H9 (cell line): ENCODE results near the gene MRPL2. TPM values are rescaled to one million over a fixed set of nuclear protein-coding genes. Genes with fewer than 3 reads are reported as not detected.

Source experiments
- DNase-seq: peaks from one replicate; pipeline ENCODE4 v3.0.0-alpha.2; 2017
- H2AFZ ChIP-seq: one replicate; pipeline ENCODE4 v1.6.1; 2013; ENCODE audit warnings: mild to moderate bottlenecking, low read length, control low read depth, moderate library complexity
- H2AK5ac ChIP-seq: 2 replicates; pipeline ENCODE4 v1.6.1; 2013; ENCODE audit warnings: low read length, control low read depth, mixed read lengths; ENCODE audit not compliant: insufficient read length
- H2BK120ac ChIP-seq: one replicate; pipeline ENCODE4 v1.6.1; 2013; ENCODE audit warnings: low read depth, mild to moderate bottlenecking, low read length, control low read depth, inconsistent platforms; ENCODE audit not compliant: poor library complexity, severe bottlenecking
- H2BK12ac ChIP-seq: 2 replicates; pipeline ENCODE4 v1.6.1; 2013; ENCODE audit warnings: low read length, control low read depth, mixed read lengths, low read depth; ENCODE audit not compliant: insufficient read length
- H2BK15ac ChIP-seq: 2 replicates; pipeline ENCODE4 v1.6.1; 2013; ENCODE audit warnings: low read depth, low read length, control low read depth
- H2BK20ac ChIP-seq: one replicate; pipeline ENCODE4 v1.6.1; 2013; ENCODE audit warnings: low read depth, mild to moderate bottlenecking, low read length, control low read depth, inconsistent platforms; ENCODE audit not compliant: poor library complexity, severe bottlenecking
- H2BK5ac ChIP-seq: 2 replicates; pipeline ENCODE4 v1.6.1; 2013; ENCODE audit warnings: low read length, control low read depth, mixed read lengths; ENCODE audit not compliant: insufficient read length
- H3K14ac ChIP-seq: 2 replicates; pipeline ENCODE4 v1.6.1; 2013; ENCODE audit warnings: low read length, control low read depth; ENCODE audit not compliant: insufficient read depth
- H3K18ac ChIP-seq: 2 replicates; pipeline ENCODE4 v1.6.1; 2013; ENCODE audit warnings: low read depth, mild to moderate bottlenecking, mixed read lengths, low read length, control low read depth; ENCODE audit not compliant: insufficient read length
- H3K23ac ChIP-seq: 2 replicates; pipeline ENCODE4 v1.6.1; 2013; ENCODE audit warnings: low read length, control low read depth, mixed read lengths, low read depth; ENCODE audit not compliant: insufficient read length
- H3K23me2 ChIP-seq: 2 replicates; pipeline ENCODE4 v1.6.1; 2013; ENCODE audit warnings: low read depth, mild to moderate bottlenecking, mixed read lengths, low read length, control low read depth; ENCODE audit not compliant: insufficient read length, poor library complexity, severe bottlenecking
- H3K27ac ChIP-seq: 2 replicates; pipeline ENCODE4 v1.5.1; 2013; ENCODE audit warnings: low read length, control low read depth, mixed read lengths, low read depth; ENCODE audit not compliant: insufficient read length
- H3K27me3 ChIP-seq: 2 replicates; pipeline ENCODE4 v1.6.1; 2013; ENCODE audit warnings: low read length, control low read depth, inconsistent platforms; ENCODE audit not compliant: insufficient read depth
- H3K4ac ChIP-seq: 2 replicates; pipeline ENCODE4 v1.6.1; 2013; ENCODE audit warnings: low read depth, mild to moderate bottlenecking, control low read depth, inconsistent platforms, low read length, moderate library complexity
- H3K4me1 ChIP-seq: 2 replicates; pipeline ENCODE4 v1.6.1; 2013; ENCODE audit warnings: low read length, control low read depth, inconsistent platforms; ENCODE audit not compliant: insufficient read depth
- H3K4me2 ChIP-seq: 2 replicates; pipeline ENCODE4 v1.6.1; 2013; ENCODE audit warnings: low read length, control low read depth, mixed read lengths; ENCODE audit not compliant: insufficient read length, insufficient read depth
- H3K56ac ChIP-seq: 2 replicates; pipeline ENCODE4 v1.6.1; 2013; ENCODE audit warnings: low read depth, mild to moderate bottlenecking, mixed read lengths, low read length, control low read depth; ENCODE audit not compliant: insufficient read length
- H3K79me1 ChIP-seq: 2 replicates; pipeline ENCODE4 v1.6.1; 2013; ENCODE audit warnings: low read depth, mild to moderate bottlenecking, moderate library complexity, low read length, control low read depth, inconsistent platforms; ENCODE audit not compliant: insufficient read depth, poor library complexity, severe bottlenecking
- H3K79me2 ChIP-seq: 2 replicates; pipeline ENCODE4 v1.6.1; 2013; ENCODE audit warnings: low read length, control low read depth, inconsistent platforms; ENCODE audit not compliant: insufficient read depth
- H3K9ac ChIP-seq: 2 replicates; pipeline ENCODE4 v1.6.1; 2013; ENCODE audit warnings: low read length, control low read depth, mixed read lengths; ENCODE audit not compliant: insufficient read length; ENCODE audit errors: extremely low read depth
- H3K9me3 ChIP-seq: one replicate; pipeline ENCODE4 v1.6.1; 2013; ENCODE audit warnings: low read depth, low read length, inconsistent platforms; ENCODE audit not compliant: control insufficient read depth
- H3T11ph ChIP-seq: one replicate; pipeline ENCODE4 v1.6.1; 2013; ENCODE audit warnings: mild to moderate bottlenecking, low read length, control low read depth, inconsistent platforms
- H4K20me1 ChIP-seq: one replicate; pipeline ENCODE4 v1.6.1; 2013; ENCODE audit not compliant: control insufficient read depth, insufficient read length, insufficient read depth
- H4K5ac ChIP-seq: 2 replicates; pipeline ENCODE4 v1.6.1; 2013; ENCODE audit warnings: low read depth, mild to moderate bottlenecking, mixed read lengths, low read length, control low read depth; ENCODE audit not compliant: insufficient read length
- H4K8ac ChIP-seq: replicated peaks from 2 replicates; pipeline ENCODE4 v1.6.1; 2013; ENCODE audit warnings: low read length, control low read depth, mixed read lengths, low read depth; ENCODE audit not compliant: insufficient read length
- H4K91ac ChIP-seq: 2 replicates; pipeline ENCODE4 v1.6.1; 2013; ENCODE audit warnings: low read depth, mild to moderate bottlenecking, moderate library complexity, mixed read lengths, low read length, control low read depth; ENCODE audit not compliant: insufficient read length
- H3K27ac Mint-ChIP-seq, 3 experiments: 2 replicates in 2 of 3; 3 replicates in 1 of 3; pipeline ENCODE4 v1.8.0; 2020 to 2021; ENCODE audit warnings: mixed read lengths in 3 of 3, mild to moderate bottlenecking in 1 of 3, moderate library complexity in 1 of 3
- H3K27me3 Mint-ChIP-seq: 2 replicates; pipeline ENCODE4 v1.8.0; 2021; ENCODE audit warnings: low read depth, mild to moderate bottlenecking, moderate library complexity, mixed read lengths
- H3K36me3 Mint-ChIP-seq, 3 experiments: 2 replicates in 2 of 3; 3 replicates in 1 of 3; pipeline ENCODE4 v1.8.0; 2020 to 2021; ENCODE audit warnings: low read depth in 3 of 3, mixed read lengths in 3 of 3; ENCODE audit not compliant: insufficient read depth in 1 of 3
- H3K4me1 Mint-ChIP-seq, 2 experiments: 2 replicates each; pipeline ENCODE4 v1.8.0; 2020; ENCODE audit warnings: mixed read lengths in 2 of 2
- H3K4me3 Mint-ChIP-seq, 2 experiments: 2 replicates in 1 of 2; 3 replicates in 1 of 2; pipeline ENCODE4 v1.8.0; 2020 to 2021; ENCODE audit warnings: mild to moderate bottlenecking in 2 of 2, mixed read lengths in 2 of 2, moderate library complexity in 1 of 2
- H3K9me3 Mint-ChIP-seq, 2 experiments: 2 replicates in 1 of 2; 3 replicates in 1 of 2; pipeline ENCODE4 v1.8.0; 2020; ENCODE audit warnings: mild to moderate bottlenecking in 2 of 2, mixed read lengths in 2 of 2, moderate library complexity in 1 of 2
- CTCF ChIP-seq: fragments of 200-600 bp; sonication (generic); conservative IDR thresholded peaks from 3 replicates; pipeline ENCODE4 v1.8.0; 2021; ENCODE audit warnings: antibody characterized with exemption, mild to moderate bottlenecking
- WGBS: extraction: QIAGEN DNeasy Blood & Tissue Kit; methylation state at CpG from one replicate; pipeline ENCODE4 v1.1.7; 2013; ENCODE audit warnings: missing lambda C conversion rate, low lambda C conversion rate, mixed read lengths; ENCODE audit not compliant: insufficient read length; ENCODE audit errors: extremely low coverage; 5-methylcytosine and 5-hydroxymethylcytosine counted together
- total RNA-seq: library from RNA; stranded (reverse); gene quantifications from 2 replicates; pipeline ENCODE4 v1.2.1, GENCODE V29; 2021

The MRPL2 gene
- total RNA-seq, 1 experiment from 2014 or later, result 74.4 TPM

GRCh38 chr6:43081043-43081442 lies 21.8 kb upstream of the MRPL2 start:
- Histone ChIP-seq H3K4me1 (peaks cover 7% of the 10 kb centered on the region; the same call in 1 of the 2 replicates), H3K14ac (no peak overlapping the region), H3K18ac (no peak overlapping the region)

More at GRCh38 chr6:43081043-43081442, 21.8 kb upstream of the MRPL2 start:
- Mint-ChIP-seq H3K27me3 (no peaks in the 10 kb centered on the region), H3K4me3 (no peak overlapping the region), H3K36me3 (peaks cover 3 to 9% (median 4%) of the 10 kb centered on the region in 3 experiments; a peak in 5 of 7 replicates), H3K9me3 (no peaks in the 10 kb centered on the region), H3K27ac (peak overlapping the region in 1 of 3 experiments; percentile 6; a peak in 2 of 7 replicates), H3K4me1 (peaks cover 33 to 36% of the 10 kb centered on the region in 2 experiments)
- H3K4ac ChIP-seq, result no peak overlapping the region
- peaks cover 29% of the 10 kb centered on the region; the same call in 1 of the 2 replicates for H3K79me2 ChIP-seq
- no peak overlapping the region for H3K4me2 ChIP-seq
- H4K20me1 ChIP-seq, result no peaks in the 10 kb centered on the region
- H3K23ac ChIP-seq, result no peak overlapping the region
- no peak for DNase-seq
- H2BK15ac ChIP-seq, result no peak overlapping the region
- no peak overlapping the region for H2AK5ac ChIP-seq
- no peak overlapping the region for H2BK120ac ChIP-seq
- H3K9me3 ChIP-seq, result no peaks in the 10 kb centered on the region
- no CpG with 5 or more reads among the region's 4 CpGs for WGBS
- H2BK20ac ChIP-seq, result no peak overlapping the region
- no peak overlapping the region for H4K91ac ChIP-seq
- no peaks in the 10 kb centered on the region for H3K27me3 ChIP-seq
- H2BK12ac ChIP-seq, result no peak overlapping the region
- H4K5ac ChIP-seq, result no peak overlapping the region
- no peak overlapping the region for H4K8ac ChIP-seq
- H3K23me2 ChIP-seq, result peaks cover 10% of the 10 kb centered on the region
- no peak overlapping the region for H2AFZ ChIP-seq
- H3K27ac ChIP-seq, result no peak overlapping the region
- H3K56ac ChIP-seq, result no peak overlapping the region
- no peak overlapping the region for H3T11ph ChIP-seq
- no peak overlapping the region for H3K9ac ChIP-seq
- no peak overlapping the region for H2BK5ac ChIP-seq
- peaks cover 11% of the 10 kb centered on the region for H3K79me1 ChIP-seq
- TF ChIP-seq CTCF, result no peak
